ENCODE results near the gene TMEM179. TPM values are rescaled to one million over a fixed set of nuclear protein-coding genes. Genes with fewer than 3 reads are reported as not detected.
A peak's percentile ranks its signal among the peaks of the same experiment; 100 is the strongest.

Gene TMEM179
- total RNA-seq, 1 experiment from 2014 or later, result 3.2 TPM

GRCh38 chr14:104557766-104558165 lies 46.8 kb downstream of the TMEM179 start:
- H3K27me3 ChIP-seq (ENCODE audit: control insufficient read depth, insufficient read depth, low read length), result no peaks in the 10 kb centered on the region
- H3K4me3 ChIP-seq (ENCODE audit: insufficient read depth, low read depth, low read length), result no peak overlapping the region
- peak; percentile 24 for DNase-seq
- H3K36me3 ChIP-seq (replicated peaks; ENCODE audit: control insufficient read depth, insufficient read depth, low read length), result no peaks in the 10 kb centered on the region

GRCh38 chr14:104557086-104557485 lies 47.5 kb downstream of the TMEM179 start:
- Histone ChIP-seq H3K27me3 (ENCODE audit: control insufficient read depth, insufficient read depth, low read length) (no peaks in the 10 kb centered on the region), H3K36me3 (replicated peaks; ENCODE audit: control insufficient read depth, insufficient read depth, low read length) (no peaks in the 10 kb centered on the region), H3K4me3 (ENCODE audit: insufficient read depth, low read depth, low read length) (no peak overlapping the region)
- DNase-seq, result peak; percentile 34

- peak; percentile 54 for DNase-seq
- no peak overlapping the region for H3K4me3 ChIP-seq (ENCODE audit: insufficient read depth, low read depth, low read length)
- H3K36me3 ChIP-seq (replicated peaks; ENCODE audit: control insufficient read depth, insufficient read depth, low read length), result no peaks in the 10 kb centered on the region
- H3K27me3 ChIP-seq (ENCODE audit: control insufficient read depth, insufficient read depth, low read length), result no peaks in the 10 kb centered on the region
Measured at GRCh38 chr14:104556256-104557021, 48.1 kb downstream of the TMEM179 start.

GRCh38 chr14:104555430-104556255 lies 48.9 kb downstream of the TMEM179 start:
- peak; percentile 58 for DNase-seq

GRCh38 chr14:104554608-104555429 lies 49.8 kb downstream of the TMEM179 start:
- H3K4me3 ChIP-seq (ENCODE audit: insufficient read depth, low read depth, low read length), result no peak overlapping the region
- DNase-seq, result peak; percentile 59
- no peaks in the 10 kb centered on the region for H3K36me3 ChIP-seq (replicated peaks; ENCODE audit: control insufficient read depth, insufficient read depth, low read length)
- no peaks in the 10 kb centered on the region for H3K27me3 ChIP-seq (ENCODE audit: control insufficient read depth, insufficient read depth, low read length)

More at GRCh38 chr14:104555430-104556255, 48.9 kb downstream of the TMEM179 start:
- no peak overlapping the region for H3K4me3 ChIP-seq (ENCODE audit: insufficient read depth, low read depth, low read length)
- H3K36me3 ChIP-seq (replicated peaks; ENCODE audit: control insufficient read depth, insufficient read depth, low read length), result no peaks in the 10 kb centered on the region
- no peaks in the 10 kb centered on the region for H3K27me3 ChIP-seq (ENCODE audit: control insufficient read depth, insufficient read depth, low read length)

- no peaks in the 10 kb centered on the region for H3K27me3 ChIP-seq (ENCODE audit: control insufficient read depth, insufficient read depth, low read length)
- no peaks in the 10 kb centered on the region for H3K36me3 ChIP-seq (replicated peaks; ENCODE audit: control insufficient read depth, insufficient read depth, low read length)
- H3K4me3 ChIP-seq (ENCODE audit: insufficient read depth, low read depth, low read length), result no peak overlapping the region
- DNase-seq, result peak; percentile 72
Measured at GRCh38 chr14:104554088-104554607, 50.4 kb downstream of the TMEM179 start.

- peak; percentile 59 for DNase-seq
- Histone ChIP-seq H3K36me3 (replicated peaks; ENCODE audit: control insufficient read depth, insufficient read depth, low read length) (no peaks in the 10 kb centered on the region), H3K27me3 (ENCODE audit: control insufficient read depth, insufficient read depth, low read length) (no peaks in the 10 kb centered on the region), H3K4me3 (ENCODE audit: insufficient read depth, low read depth, low read length) (no peak overlapping the region)
Measured at GRCh38 chr14:104553166-104554087, 51.1 kb downstream of the TMEM179 start.

- peak; percentile 52 for DNase-seq
- H3K4me3 ChIP-seq (ENCODE audit: insufficient read depth, low read depth, low read length), result no peak overlapping the region
- no peaks in the 10 kb centered on the region for H3K27me3 ChIP-seq (ENCODE audit: control insufficient read depth, insufficient read depth, low read length)
- H3K36me3 ChIP-seq (replicated peaks; ENCODE audit: control insufficient read depth, insufficient read depth, low read length), result no peaks in the 10 kb centered on the region
Measured at GRCh38 chr14:104552738-104553125, 51.8 kb downstream of the TMEM179 start.

GRCh38 chr14:104551851-104552737 lies 52.5 kb downstream of the TMEM179 start:
- H3K27me3 ChIP-seq (ENCODE audit: control insufficient read depth, insufficient read depth, low read length), result no peaks in the 10 kb centered on the region
- DNase-seq, result peak; percentile 65

GRCh38 chr14:104550861-104551728 lies 53.5 kb downstream of the TMEM179 start:
- Histone ChIP-seq H3K36me3 (replicated peaks; ENCODE audit: control insufficient read depth, insufficient read depth, low read length) (no peaks in the 10 kb centered on the region), H3K27me3 (ENCODE audit: control insufficient read depth, insufficient read depth, low read length) (no peaks in the 10 kb centered on the region), H3K4me3 (ENCODE audit: insufficient read depth, low read depth, low read length) (no peak overlapping the region)
- DNase-seq, result peak; percentile 50

More at GRCh38 chr14:104551851-104552737, 52.5 kb downstream of the TMEM179 start:
- H3K36me3 ChIP-seq (replicated peaks; ENCODE audit: control insufficient read depth, insufficient read depth, low read length), result no peaks in the 10 kb centered on the region
- no peak overlapping the region for H3K4me3 ChIP-seq (ENCODE audit: insufficient read depth, low read depth, low read length)

- Histone ChIP-seq H3K36me3 (replicated peaks; ENCODE audit: control insufficient read depth, insufficient read depth, low read length) (no peaks in the 10 kb centered on the region), H3K27me3 (ENCODE audit: control insufficient read depth, insufficient read depth, low read length) (no peaks in the 10 kb centered on the region), H3K4me3 (ENCODE audit: insufficient read depth, low read depth, low read length) (no peak overlapping the region)
- DNase-seq, result peak; percentile 21
Measured at GRCh38 chr14:104550340-104550860, 54.2 kb downstream of the TMEM179 start.

Measured in H7 (cell line).